Loucy (cell line): ENCODE results near the gene INPP4B.

Source experiments
- H2AFZ ChIP-seq: fragments of 200-600 bp; sonication (generic); 2 replicates; pipeline ENCODE4 v1.6.0; 2016; ENCODE audit warnings: antibody characterized with exemption, mild to moderate bottlenecking, low read length, moderate library complexity
- H3F3A ChIP-seq: fragments of 200-600 bp; 2 replicates; pipeline ENCODE4 v1.6.0; 2016; ENCODE audit warnings: antibody characterized with exemption, low read depth, mild to moderate bottlenecking
- H3K27me3 ChIP-seq: fragments of 200-600 bp; sonication (generic); 2 replicates; pipeline ENCODE4 v1.6.1; 2014; ENCODE audit warnings: low read length, mild to moderate bottlenecking; ENCODE audit not compliant: insufficient read depth, poor library complexity, severe bottlenecking
- H3K36me3 ChIP-seq: fragments of 200-600 bp; sonication (generic); 2 replicates; pipeline ENCODE4 v1.6.1; 2016; ENCODE audit warnings: low read length; ENCODE audit not compliant: insufficient read depth
- H3K4me1 ChIP-seq: fragments of 200-600 bp; sonication (generic); 2 replicates; pipeline ENCODE4 v1.5.1; 2014; ENCODE audit warnings: low read length, mild to moderate bottlenecking; ENCODE audit not compliant: insufficient read depth, poor library complexity, severe bottlenecking
- H3K4me2 ChIP-seq: fragments of 200-600 bp; sonication (generic); 2 replicates; pipeline ENCODE4 v1.6.0; 2014; ENCODE audit warnings: antibody characterized with exemption, low read length, low read depth, mild to moderate bottlenecking; ENCODE audit not compliant: poor library complexity, severe bottlenecking
- H3K4me3 ChIP-seq: fragments of 200-600 bp; sonication (generic); 2 replicates; pipeline ENCODE4 v1.5.1; 2014; ENCODE audit warnings: low read length, mild to moderate bottlenecking, mixed read lengths; ENCODE audit not compliant: poor library complexity, severe bottlenecking
- H3K79me2 ChIP-seq: fragments of 200-600 bp; sonication (generic); 2 replicates; pipeline ENCODE4 v1.6.1; 2014; ENCODE audit warnings: low read length; ENCODE audit not compliant: insufficient read depth
- H3K9ac ChIP-seq: fragments of 200-600 bp; sonication (generic); 2 replicates; pipeline ENCODE4 v1.6.0; 2014; ENCODE audit warnings: mild to moderate bottlenecking, low read depth, low read length, moderate library complexity; ENCODE audit not compliant: poor library complexity, severe bottlenecking
- H3K9me2 ChIP-seq: fragments of 200-600 bp; sonication (generic); replicated peaks from 2 replicates; pipeline ENCODE4 v1.6.1; 2016; ENCODE audit warnings: low read depth, low read length, mixed read lengths
- H3K9me3 ChIP-seq: fragments of 200-600 bp; sonication (generic); 2 replicates; pipeline ENCODE4 v1.6.1; 2014; ENCODE audit warnings: mild to moderate bottlenecking, antibody characterized with exemption, low read length, low read depth; ENCODE audit not compliant: insufficient read depth
- H4K20me1 ChIP-seq: fragments of 200-600 bp; sonication (generic); 2 replicates; pipeline ENCODE4 v1.6.0; 2014; ENCODE audit warnings: antibody characterized with exemption, low read length, mild to moderate bottlenecking; ENCODE audit not compliant: insufficient read depth, poor library complexity, severe bottlenecking
- EZH2phosphoT487 ChIP-seq: fragments of 200-600 bp; IDR thresholded peaks from 2 replicates; pipeline ENCODE4 v1.6.1; 2018; ENCODE audit warnings: antibody characterized with exemption, mild to moderate bottlenecking, moderate library complexity, borderline replicate concordance
- TF ChIP-seq, protein P1 (sequence below): fragments of 200-600 bp; sonication (generic); conservative IDR thresholded peaks from 2 replicates; pipeline ENCODE4 v1.5.1; 2014; ENCODE audit warnings: mild to moderate bottlenecking, antibody characterized with exemption, low read length

The INPP4B gene

DNA sequence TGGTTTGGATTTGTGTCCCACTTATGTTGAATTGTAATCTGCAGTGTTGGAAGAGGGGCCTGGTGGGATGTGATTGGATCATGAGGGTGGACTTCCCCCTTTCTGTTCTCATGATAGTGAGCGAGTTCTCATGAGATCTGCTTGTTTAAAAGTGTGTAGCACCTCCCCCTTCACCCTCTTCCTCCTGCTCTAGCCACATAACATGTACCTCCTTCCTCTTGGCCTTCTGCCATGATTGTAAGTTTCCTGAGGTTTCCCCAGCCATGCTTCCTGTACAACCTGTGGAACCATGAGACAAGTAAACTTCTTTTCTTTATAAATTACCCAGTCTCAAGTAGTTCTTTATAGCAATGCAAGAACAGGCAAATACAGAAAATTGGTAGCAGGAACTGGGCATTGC is 138.7 kb downstream of the INPP4B start:
- Histone ChIP-seq H3F3A (no peaks in the 10 kb centered on the region; the same call in 1 of the 2 replicates), H4K20me1 (no peaks in the 10 kb centered on the region), H3K9me3 (peaks cover 13% of the 10 kb centered on the region; the same call in 1 of the 2 replicates), H3K36me3 (no peaks in the 10 kb centered on the region), H2AFZ (no peak overlapping the region), H3K4me1 (peaks cover 39% of the 10 kb centered on the region), H3K9me2 (no peaks in the 10 kb centered on the region), H3K79me2 (no peaks in the 10 kb centered on the region), H3K4me2 (no peak overlapping the region), H3K4me3 (no peak overlapping the region), H3K9ac (no peak overlapping the region), H3K27me3 (no peaks in the 10 kb centered on the region)
- TF ChIP-seq, protein P1, sequence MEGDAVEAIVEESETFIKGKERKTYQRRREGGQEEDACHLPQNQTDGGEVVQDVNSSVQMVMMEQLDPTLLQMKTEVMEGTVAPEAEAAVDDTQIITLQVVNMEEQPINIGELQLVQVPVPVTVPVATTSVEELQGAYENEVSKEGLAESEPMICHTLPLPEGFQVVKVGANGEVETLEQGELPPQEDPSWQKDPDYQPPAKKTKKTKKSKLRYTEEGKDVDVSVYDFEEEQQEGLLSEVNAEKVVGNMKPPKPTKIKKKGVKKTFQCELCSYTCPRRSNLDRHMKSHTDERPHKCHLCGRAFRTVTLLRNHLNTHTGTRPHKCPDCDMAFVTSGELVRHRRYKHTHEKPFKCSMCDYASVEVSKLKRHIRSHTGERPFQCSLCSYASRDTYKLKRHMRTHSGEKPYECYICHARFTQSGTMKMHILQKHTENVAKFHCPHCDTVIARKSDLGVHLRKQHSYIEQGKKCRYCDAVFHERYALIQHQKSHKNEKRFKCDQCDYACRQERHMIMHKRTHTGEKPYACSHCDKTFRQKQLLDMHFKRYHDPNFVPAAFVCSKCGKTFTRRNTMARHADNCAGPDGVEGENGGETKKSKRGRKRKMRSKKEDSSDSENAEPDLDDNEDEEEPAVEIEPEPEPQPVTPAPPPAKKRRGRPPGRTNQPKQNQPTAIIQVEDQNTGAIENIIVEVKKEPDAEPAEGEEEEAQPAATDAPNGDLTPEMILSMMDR, result no peak
- no peak for TF ChIP-seq EZH2phosphoT487

DNA sequence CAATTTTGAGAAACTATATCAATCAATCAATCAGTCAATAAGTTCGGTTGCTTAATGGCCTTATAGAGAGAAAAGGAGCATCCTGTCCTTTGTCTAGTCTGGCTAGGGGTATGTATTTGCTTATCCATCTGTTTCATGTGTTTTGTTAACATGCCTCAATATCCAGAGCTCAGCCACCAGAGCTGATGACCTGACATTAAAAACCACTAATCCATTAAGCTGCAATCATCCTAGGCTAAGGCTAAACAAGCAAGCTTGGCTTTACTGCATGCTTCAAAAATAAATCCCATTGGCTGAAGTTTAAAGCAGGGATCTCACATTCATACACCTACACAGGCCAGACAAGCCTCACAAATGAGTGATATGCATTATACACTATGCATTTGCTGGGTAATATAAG is 139.7 kb downstream of the INPP4B start:
- H3K4me1 ChIP-seq, result peaks cover 39% of the 10 kb centered on the region

DNA sequence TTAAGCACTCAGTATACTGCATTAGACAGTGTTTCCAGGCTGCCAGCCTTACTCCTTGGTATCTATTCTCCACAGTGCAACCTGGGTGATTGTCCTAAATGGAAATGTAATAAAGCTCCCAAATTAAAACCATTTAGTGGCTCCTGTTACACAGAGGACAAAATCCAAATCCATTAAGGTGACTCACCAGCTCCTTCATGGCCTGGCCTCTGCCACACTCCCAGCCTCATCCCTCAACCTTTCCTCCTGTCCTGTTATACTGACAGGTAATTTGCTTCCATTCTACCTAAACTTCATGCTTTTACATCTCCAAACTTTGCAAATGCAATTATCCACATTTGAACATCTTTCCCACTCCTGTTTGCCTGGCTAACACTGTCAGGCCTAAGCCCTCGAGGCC is 140.3 kb downstream of the INPP4B start:
- H3K9me3 ChIP-seq, result peaks cover 13% of the 10 kb centered on the region; the same call in 1 of the 2 replicates
- no peak overlapping the region for H3K4me3 ChIP-seq
- H3K4me1 ChIP-seq, result peaks cover 43% of the 10 kb centered on the region
- H3K9ac ChIP-seq, result no peak overlapping the region
- no peaks in the 10 kb centered on the region for H4K20me1 ChIP-seq
- H3K9me2 ChIP-seq, result no peaks in the 10 kb centered on the region
- TF ChIP-seq EZH2phosphoT487, result no peak
- TF ChIP-seq, protein P1, result no peak
- no peaks in the 10 kb centered on the region for H3K79me2 ChIP-seq
- H3F3A ChIP-seq, result no peaks in the 10 kb centered on the region; the same call in 1 of the 2 replicates
- H2AFZ ChIP-seq, result no peak overlapping the region
- H3K4me2 ChIP-seq, result no peak overlapping the region
- no peaks in the 10 kb centered on the region for H3K27me3 ChIP-seq
- H3K36me3 ChIP-seq, result no peaks in the 10 kb centered on the region

More for the DNA sequence above, 139.7 kb downstream of the INPP4B start:
- no peaks in the 10 kb centered on the region for H4K20me1 ChIP-seq
- no peak overlapping the region for H3K9ac ChIP-seq
- no peak overlapping the region for H2AFZ ChIP-seq
- H3K79me2 ChIP-seq, result no peaks in the 10 kb centered on the region
- H3K9me2 ChIP-seq, result no peaks in the 10 kb centered on the region
- no peaks in the 10 kb centered on the region; the same call in 1 of the 2 replicates for H3F3A ChIP-seq
- no peak overlapping the region for H3K4me2 ChIP-seq
- peaks cover 13% of the 10 kb centered on the region; the same call in 1 of the 2 replicates for H3K9me3 ChIP-seq
- H3K36me3 ChIP-seq, result no peaks in the 10 kb centered on the region
- TF ChIP-seq EZH2phosphoT487, result no peak
- TF ChIP-seq, protein P1, result no peak
- no peak overlapping the region for H3K4me3 ChIP-seq
- H3K27me3 ChIP-seq, result no peaks in the 10 kb centered on the region
